C4-2B (cell line): ENCODE results near the gene MYH6.
"Not testable (repeated sequence)": the region's sequence is repeated elsewhere in the genome, so short reads cannot be mapped to it uniquely, and the experiment has no call there.

ENCODE experiments used
- ZFX ChIP-seq: fragments of 450-650 bp; IDR thresholded peaks from 2 replicates; pipeline ENCODE4 v1.6.1; 2017
- TF ChIP-seq, protein P1 (sequence below): fragments of 450-650 bp; conservative IDR thresholded peaks from 2 replicates; pipeline ENCODE4 v1.5.1; 2017; ENCODE audit warnings: mild to moderate bottlenecking

- TF ChIP-seq, protein P1, sequence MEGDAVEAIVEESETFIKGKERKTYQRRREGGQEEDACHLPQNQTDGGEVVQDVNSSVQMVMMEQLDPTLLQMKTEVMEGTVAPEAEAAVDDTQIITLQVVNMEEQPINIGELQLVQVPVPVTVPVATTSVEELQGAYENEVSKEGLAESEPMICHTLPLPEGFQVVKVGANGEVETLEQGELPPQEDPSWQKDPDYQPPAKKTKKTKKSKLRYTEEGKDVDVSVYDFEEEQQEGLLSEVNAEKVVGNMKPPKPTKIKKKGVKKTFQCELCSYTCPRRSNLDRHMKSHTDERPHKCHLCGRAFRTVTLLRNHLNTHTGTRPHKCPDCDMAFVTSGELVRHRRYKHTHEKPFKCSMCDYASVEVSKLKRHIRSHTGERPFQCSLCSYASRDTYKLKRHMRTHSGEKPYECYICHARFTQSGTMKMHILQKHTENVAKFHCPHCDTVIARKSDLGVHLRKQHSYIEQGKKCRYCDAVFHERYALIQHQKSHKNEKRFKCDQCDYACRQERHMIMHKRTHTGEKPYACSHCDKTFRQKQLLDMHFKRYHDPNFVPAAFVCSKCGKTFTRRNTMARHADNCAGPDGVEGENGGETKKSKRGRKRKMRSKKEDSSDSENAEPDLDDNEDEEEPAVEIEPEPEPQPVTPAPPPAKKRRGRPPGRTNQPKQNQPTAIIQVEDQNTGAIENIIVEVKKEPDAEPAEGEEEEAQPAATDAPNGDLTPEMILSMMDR = not testable (repeated sequence)
- TF ChIP-seq ZFX = not testable (repeated sequence)
Measured at GRCh38 chr14:23400496-23401149, 7.5 kb downstream of the MYH6 start.
